Omental fat pad (tissue), 4 donors: ENCODE results near the gene VAV2. TPM values are rescaled to one million over a fixed set of nuclear protein-coding genes. Genes with fewer than 3 reads are reported as not detected.

Source experiments
- ATAC-seq: fragments of 150-250 bp; one replicate; pipeline ENCODE4 v1.9.1; 2016; ENCODE audit warnings: mild to moderate bottlenecking, moderate library complexity; ENCODE audit not compliant: low FRiP score
- DNase-seq: peaks from one replicate; pipeline ENCODE4 v3.0.0-alpha.2; 2019; ENCODE audit warnings: low spot score
- CTCF ChIP-seq, 3 donors: fragments of 450-650 bp; IDR thresholded peaks; one replicate each; pipeline ENCODE4 v1.5.1; 2016 to 2017; ENCODE audit warnings: antibody characterized with exemption in 3 of 3, mild to moderate bottlenecking in 3 of 3, moderate library complexity in 2 of 3
- total RNA-seq, 4 donors: library from RNA; depleted of rRNA; stranded (reverse); fragments of >200 nt; gene quantifications; one replicate each; pipeline ENCODE4 v1.1.0, GENCODE V29; 2016

Gene VAV2
- total RNA-seq, 4 donors from 2014 or later = 4.0 to 10.9 (median 6.2) TPM

DNA sequence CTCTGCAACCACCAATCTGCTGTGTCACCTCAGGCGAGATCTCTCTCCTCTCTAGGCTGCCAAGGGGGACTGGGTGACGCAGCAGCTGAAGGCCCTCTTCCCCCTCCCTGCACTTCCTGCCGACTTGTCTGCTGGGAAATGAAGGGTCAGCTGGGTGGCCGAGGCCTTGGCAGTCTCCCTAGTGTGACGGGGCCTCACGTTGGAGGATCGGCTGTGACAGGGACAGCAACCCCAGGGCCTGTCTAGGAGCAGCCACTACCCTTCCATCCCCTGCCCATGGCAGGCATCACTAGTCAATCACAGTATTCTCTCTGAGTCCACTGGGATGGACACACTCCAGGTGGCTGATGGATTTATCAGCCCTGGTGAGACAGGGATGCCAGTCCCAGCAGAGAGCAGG lies 146.7 kb downstream of the VAV2 start:
- ATAC-seq (peak; percentile 30), DNase-seq (no peak)
- no peak for TF ChIP-seq CTCF (IDR thresholded peaks at IDR 0.05)

DNA sequence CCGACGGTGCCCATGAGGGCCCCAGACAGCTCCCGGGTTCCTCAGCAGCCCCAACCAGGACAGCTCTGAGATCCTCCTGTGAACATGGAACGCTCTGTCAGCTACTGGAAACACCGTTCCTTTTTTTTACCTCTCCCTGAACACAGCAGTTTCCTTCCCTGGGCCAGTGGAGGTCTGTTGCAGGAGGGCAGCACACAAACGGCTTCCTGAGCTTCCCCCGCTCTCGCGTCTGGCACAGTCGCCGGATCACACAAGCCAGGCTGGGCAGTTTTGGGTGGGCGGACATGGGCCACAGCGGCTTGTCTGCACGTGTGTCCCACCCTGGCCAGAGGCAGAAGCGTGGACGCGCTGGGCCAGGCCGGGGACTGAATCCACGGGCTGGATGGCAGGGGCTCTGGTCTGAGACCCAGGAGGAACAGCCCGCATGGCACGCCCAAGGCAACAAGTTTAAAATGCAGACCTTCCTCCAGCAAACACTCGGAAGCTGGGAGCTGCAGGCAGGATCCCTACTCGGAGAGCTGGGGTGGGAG lies 147.2 kb downstream of the VAV2 start:
- TF ChIP-seq CTCF (IDR thresholded peaks at IDR 0.05) = no peak

GRCh38 chr9:133844398-133844784 lies 147.7 kb downstream of the VAV2 start:
- ATAC-seq (no peak), DNase-seq (no peak)

More for the DNA sequence above, 147.2 kb downstream of the VAV2 start:
- DNase-seq (no peak), ATAC-seq (no peak)

DNA sequence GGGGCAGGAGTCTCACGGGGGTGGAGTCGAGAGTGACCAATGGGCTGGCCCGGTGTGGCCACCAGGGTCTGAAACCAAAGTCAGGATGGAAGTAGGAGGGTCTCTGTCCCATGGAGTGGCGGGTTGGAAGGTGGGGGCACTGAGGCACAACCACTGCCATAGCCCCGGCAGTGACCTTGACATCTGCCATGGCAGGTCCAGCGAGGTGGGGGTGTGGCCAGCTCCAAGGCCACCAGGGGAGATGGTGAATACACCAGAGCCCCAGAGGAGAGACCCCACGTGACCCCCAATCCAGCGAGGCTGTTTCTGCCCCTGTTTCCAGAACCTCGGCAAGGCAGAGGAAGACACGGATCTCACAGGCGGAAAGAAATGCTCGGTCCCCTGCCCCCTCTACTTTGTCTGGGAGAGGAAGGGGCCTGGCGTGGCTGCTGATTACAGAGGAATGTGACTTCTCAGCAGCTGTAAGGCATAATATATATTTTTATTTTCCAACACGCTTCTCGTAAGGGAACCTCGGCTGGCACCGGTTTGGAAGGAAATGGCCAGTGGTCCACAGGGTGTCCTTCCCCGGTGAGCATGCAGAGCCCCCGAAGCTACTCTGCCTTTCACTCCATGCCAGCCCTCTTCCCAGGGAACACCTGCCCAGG lies 148.2 kb downstream of the VAV2 start:
- no peak for DNase-seq
- TF ChIP-seq CTCF (IDR thresholded peaks at IDR 0.05) = no peak
- ATAC-seq = no peak

More at GRCh38 chr9:133844398-133844784, 147.7 kb downstream of the VAV2 start:
- no peak for TF ChIP-seq CTCF (IDR thresholded peaks at IDR 0.05)

- no peak for DNase-seq
- ATAC-seq = no peak
- TF ChIP-seq CTCF (IDR thresholded peaks at IDR 0.05) = no peak
Observed at GRCh38 chr9:133843250-133843649, 148.9 kb downstream of the VAV2 start.

DNA sequence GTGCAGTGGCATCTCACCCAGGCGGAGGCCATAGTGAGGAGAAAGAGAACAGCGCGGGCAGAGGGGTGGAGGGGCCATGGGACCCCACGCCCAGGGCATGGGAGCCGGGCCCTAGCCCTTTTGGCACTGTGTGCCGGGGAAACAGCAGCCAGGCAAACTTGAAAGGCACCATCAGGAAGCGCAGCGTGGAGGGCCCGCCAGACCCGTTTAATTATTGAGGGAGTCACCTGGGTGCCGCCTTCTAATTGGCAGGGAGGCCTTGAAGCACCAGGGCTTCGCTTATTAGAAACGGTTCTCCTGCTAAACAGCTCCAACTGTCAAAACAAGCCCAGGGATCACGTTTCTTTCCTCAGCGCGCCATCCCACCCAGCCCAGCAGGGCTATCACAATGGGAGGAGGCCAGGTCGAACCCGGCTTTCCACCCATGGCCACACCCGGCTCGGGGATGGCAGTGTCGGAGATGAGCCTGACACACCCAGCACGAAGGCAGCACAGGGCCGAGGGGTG lies 149.3 kb downstream of the VAV2 start:
- ATAC-seq = no peak
- no peak for DNase-seq
- no peak for TF ChIP-seq CTCF (IDR thresholded peaks at IDR 0.05)

DNA sequence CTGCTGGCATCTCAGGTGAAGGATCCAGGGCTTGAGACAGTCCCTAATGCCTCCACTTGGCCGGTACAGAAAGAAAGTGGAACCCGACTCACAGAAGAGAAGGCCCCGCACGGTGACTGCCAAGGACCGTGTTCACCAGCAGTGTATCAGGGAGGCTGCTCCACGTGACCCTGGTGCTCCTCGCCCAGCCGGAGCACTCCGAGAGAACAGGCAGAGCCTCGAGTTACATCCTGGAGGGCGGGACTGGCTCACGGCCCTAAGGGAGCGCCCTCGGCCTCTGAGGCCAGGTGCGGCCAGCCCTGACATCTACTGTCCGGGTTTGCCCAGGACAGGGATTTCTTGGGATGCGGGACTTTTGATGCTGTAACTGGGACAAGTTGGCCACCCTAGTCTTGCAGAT lies 149.9 kb downstream of the VAV2 start:
- no peak for ATAC-seq
- DNase-seq = no peak
- no peak for TF ChIP-seq CTCF (IDR thresholded peaks at IDR 0.05)
